DND-41 (cell line): ENCODE data around the gene HSD17B10.

Experiments
- EZH2 ChIP-seq: IDR thresholded peaks from 3 replicates; pipeline ENCODE4 v1.6.1; 2012; ENCODE audit warnings: borderline replicate concordance, low read depth, mild to moderate bottlenecking, moderate library complexity, low read length, inconsistent platforms; ENCODE audit not compliant: severe bottlenecking
- TF ChIP-seq, protein P1 (sequence below): IDR thresholded peaks from 2 replicates; pipeline ENCODE4 v1.5.1; 2012; ENCODE audit warnings: borderline replicate concordance, low read length, moderate library complexity, mild to moderate bottlenecking; ENCODE audit not compliant: poor library complexity, severe bottlenecking; ENCODE audit errors: extremely low read depth

DNA sequence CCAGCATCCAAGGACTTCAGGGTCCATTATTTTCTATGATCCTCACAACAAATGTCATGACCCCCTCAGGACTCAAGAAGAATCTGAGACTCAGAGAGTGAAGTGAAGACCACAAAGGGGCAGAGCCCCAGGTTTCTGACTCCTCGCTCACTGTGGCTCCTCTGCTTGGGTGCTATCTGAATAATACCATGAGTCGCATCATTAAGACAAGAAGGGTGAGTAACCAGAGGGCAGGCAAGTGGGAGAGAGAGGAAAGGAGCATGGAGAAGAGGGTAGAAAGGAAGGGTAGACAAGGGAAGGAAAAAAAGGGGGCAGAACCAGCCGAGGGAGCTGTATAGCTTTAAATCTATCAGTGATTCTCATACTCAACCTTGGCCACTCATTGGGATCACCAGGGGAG is 15.5 kb upstream of the HSD17B10 start:
- TF ChIP-seq, protein P1, sequence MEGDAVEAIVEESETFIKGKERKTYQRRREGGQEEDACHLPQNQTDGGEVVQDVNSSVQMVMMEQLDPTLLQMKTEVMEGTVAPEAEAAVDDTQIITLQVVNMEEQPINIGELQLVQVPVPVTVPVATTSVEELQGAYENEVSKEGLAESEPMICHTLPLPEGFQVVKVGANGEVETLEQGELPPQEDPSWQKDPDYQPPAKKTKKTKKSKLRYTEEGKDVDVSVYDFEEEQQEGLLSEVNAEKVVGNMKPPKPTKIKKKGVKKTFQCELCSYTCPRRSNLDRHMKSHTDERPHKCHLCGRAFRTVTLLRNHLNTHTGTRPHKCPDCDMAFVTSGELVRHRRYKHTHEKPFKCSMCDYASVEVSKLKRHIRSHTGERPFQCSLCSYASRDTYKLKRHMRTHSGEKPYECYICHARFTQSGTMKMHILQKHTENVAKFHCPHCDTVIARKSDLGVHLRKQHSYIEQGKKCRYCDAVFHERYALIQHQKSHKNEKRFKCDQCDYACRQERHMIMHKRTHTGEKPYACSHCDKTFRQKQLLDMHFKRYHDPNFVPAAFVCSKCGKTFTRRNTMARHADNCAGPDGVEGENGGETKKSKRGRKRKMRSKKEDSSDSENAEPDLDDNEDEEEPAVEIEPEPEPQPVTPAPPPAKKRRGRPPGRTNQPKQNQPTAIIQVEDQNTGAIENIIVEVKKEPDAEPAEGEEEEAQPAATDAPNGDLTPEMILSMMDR, result no peak
- no peak for TF ChIP-seq EZH2
